Heart right ventricle (tissue), 16 donors: ENCODE data around the gene PRR30. TPM values are rescaled to one million over a fixed set of nuclear protein-coding genes. Genes with fewer than 3 reads are reported as not detected.

Source experiments
- ATAC-seq, 8 donors: fragments of 200-7000 bp; cut with Tn5 transposase; one replicate each; pipeline ENCODE4 v1.9.1; 2020; ENCODE audit warnings: mild to moderate bottlenecking in 8 of 8, moderate library complexity in 8 of 8, moderate number of reproducible peaks in 1 of 8
- DNase-seq, 2 donors: peaks; one replicate each; pipeline ENCODE4 v3.0.0-alpha.2; 2020
- H3K27ac ChIP-seq, 10 donors: fragments of 200-600 bp; sonication (generic) in 2 of 10; one replicate each; pipeline versions ENCODE4 v1.5.0 to v1.8.0; 2020 to 2022; ENCODE audit warnings: mild to moderate bottlenecking in 3 of 10
- H3K27me3 ChIP-seq, 7 donors: fragments of 200-600 bp; one replicate each; pipeline ENCODE4 v1.8.0; 2021 to 2022; ENCODE audit warnings: mild to moderate bottlenecking in 2 of 7
- H3K36me3 ChIP-seq, 9 donors: fragments of 200-600 bp; sonication (generic) in 1 of 9; one replicate each; pipeline versions ENCODE4 v1.5.0 to v1.8.0; 2020 to 2022; ENCODE audit warnings: mild to moderate bottlenecking in 2 of 9
- H3K4me1 ChIP-seq, 9 donors: fragments of 200-600 bp; sonication (generic) in 1 of 9; one replicate each; pipeline versions ENCODE4 v1.5.0 to v1.8.0; 2020 to 2022; ENCODE audit warnings: mild to moderate bottlenecking in 4 of 9
- H3K4me3 ChIP-seq, 10 donors: fragments of 200-600 bp; sonication (generic) in 2 of 10; one replicate each; pipeline versions ENCODE4 v1.5.0 to v1.8.0; 2020 to 2022; ENCODE audit warnings: mild to moderate bottlenecking in 7 of 10, moderate library complexity in 2 of 10
- H3K9me3 ChIP-seq, 11 donors: fragments of 200-600 bp in 10 of 11; sonication (generic) in 2 of 11; one replicate each; pipeline versions ENCODE4 v1.5.0 to v1.8.0; 2013 to 2022; ENCODE audit warnings: mild to moderate bottlenecking in 2 of 11, control low read depth in 1 of 11, moderate library complexity in 1 of 11
- WGBS, 2 donors: extraction: QIAGEN DNeasy Blood & Tissue Kit; methylation state at CpG; one replicate each; pipeline ENCODE4 v1.1.7; 2013; ENCODE audit warnings: inconsistent platforms in 1 of 2; 5-methylcytosine and 5-hydroxymethylcytosine counted together
- intact Hi-C, 10 donors: fragments of 100-400 bp; cut with DNase I; formaldehyde crosslinking; loops; one replicate each; pipeline versions ENCODE4 v1.11.1 to v1.14.2; 2022
- long read RNA-seq, 3 donors: library from polyadenylated mRNA; unstranded; transcript quantifications; one replicate each; pipeline ENCODE4 v2.0.0, GENCODE V29; 2020 to 2021
- polyA plus RNA-seq, 2 donors: library from polyadenylated mRNA; stranded (reverse); fragments of 200-250 nt; gene quantifications; one replicate each; pipeline ENCODE4 v1.2.3, GENCODE V29; 2013
- total RNA-seq, 10 donors: library from RNA; stranded (reverse); fragmentation: NEBNext Ultra II Directional in 3 of 10; extraction: Animal tissue kit (Norgen Biotek cat#: 25700) in 3 of 10; gene quantifications; one replicate each; pipeline versions ENCODE4 v1.2.1 to v1.2.4, GENCODE V29; 2021 to 2023
- TF ChIP-seq, protein P1 (sequence below), 9 donors: fragments of 200-600 bp; sonication (generic) in 2 of 9; IDR thresholded peaks; one replicate each; pipeline versions ENCODE4 v1.5.0 to v1.8.0; 2021 to 2022; ENCODE audit warnings: antibody characterized with exemption in 9 of 9, mild to moderate bottlenecking in 5 of 9, moderate library complexity in 1 of 9
- donor health status: Arrhythmogenic right ventricular cardiomyopathy.
- donor health status: ischemic (EF 13 %, LVEDD 7.1; RV severe dilation, severe dysfunction).
- donor health status: healthy with polysubstance abuse.
- donor health status: DM: no; HTN: yes; CAD: no.
- donor health status: DM: no; HTN: no; CAD: no.
- donor health status: ischemic (EF 25% LVEDD 6.9; RV normal size, moderate dysfunction).
- donor health status: ischemic (EF 25% LVEDD 5.7; RV mildly dilated, moderate dysfunction).
- donor health status: healthy.
- donor health status: DM: yes; HTN: yes; CAD: no.
- donor health status: Ischemic cardiomyopathy.
- donor health status: ischemic (EF 35%, LVEDD 5.7; RV mildly dilated, moderate dysfunction).
- donor health status: nonischemic (EF 11% LVEDD 7.7; RV severe dilation, severe dysfunction).
- donor health status: DM: yes; HTN: yes; CAD: no.
- donor health status: PGD.
- donor health status: ischemic (EF 29% LVEDD 5.4; RV normal size, mild dysfunction).
- donor health status: nonischemic (EF 23%, LVEDD 6.1; RV moderate dilation, normal function).

PRR30 gene
- not detected for total RNA-seq
- polyA plus RNA-seq, result not detected
- long read RNA-seq, donor 1, result 0 reads
- long read RNA-seq, donor 2, result 0 reads
- long read RNA-seq, donor 3, result 0 reads

DNA sequence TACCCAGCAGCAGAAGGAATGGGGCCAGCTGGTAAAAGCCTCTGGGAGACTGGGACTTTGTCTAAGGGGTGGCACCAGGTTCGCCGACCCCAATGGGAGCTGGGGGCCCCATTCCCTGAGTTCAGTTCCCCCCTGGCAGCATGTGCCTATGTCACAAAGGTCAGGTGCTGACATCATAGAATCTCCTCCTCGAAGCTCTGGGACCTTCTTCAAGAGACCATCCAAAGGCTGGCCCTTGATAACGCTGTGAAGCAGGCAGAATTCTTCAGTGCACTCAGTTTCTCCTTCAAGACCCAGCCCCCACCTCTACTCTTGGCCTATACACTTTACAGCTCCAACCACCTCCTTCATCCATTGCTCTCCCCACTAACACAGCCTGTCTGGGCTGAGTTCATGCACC, at the start of gene PRR30:
Gene PRR30 (minus strand): TSS at position 101 of the 400 bp plus-strand sequence. CDS start 1,081 bp downstream, outside the sequence.
- no peaks in the 10 kb centered on the region for H3K9me3 ChIP-seq
- H3K27ac ChIP-seq, result no peak within 1 kb of the TSS
- no peak for DNase-seq
- peaks cover 0 to 5% (median 0%) of the 10 kb centered on the region in 9 donors for H3K4me1 ChIP-seq
- intact Hi-C loops, result no loop called here
- H3K27me3 ChIP-seq, result no peaks in the 10 kb centered on the region
- no peak for ATAC-seq
- TF ChIP-seq, protein P1, sequence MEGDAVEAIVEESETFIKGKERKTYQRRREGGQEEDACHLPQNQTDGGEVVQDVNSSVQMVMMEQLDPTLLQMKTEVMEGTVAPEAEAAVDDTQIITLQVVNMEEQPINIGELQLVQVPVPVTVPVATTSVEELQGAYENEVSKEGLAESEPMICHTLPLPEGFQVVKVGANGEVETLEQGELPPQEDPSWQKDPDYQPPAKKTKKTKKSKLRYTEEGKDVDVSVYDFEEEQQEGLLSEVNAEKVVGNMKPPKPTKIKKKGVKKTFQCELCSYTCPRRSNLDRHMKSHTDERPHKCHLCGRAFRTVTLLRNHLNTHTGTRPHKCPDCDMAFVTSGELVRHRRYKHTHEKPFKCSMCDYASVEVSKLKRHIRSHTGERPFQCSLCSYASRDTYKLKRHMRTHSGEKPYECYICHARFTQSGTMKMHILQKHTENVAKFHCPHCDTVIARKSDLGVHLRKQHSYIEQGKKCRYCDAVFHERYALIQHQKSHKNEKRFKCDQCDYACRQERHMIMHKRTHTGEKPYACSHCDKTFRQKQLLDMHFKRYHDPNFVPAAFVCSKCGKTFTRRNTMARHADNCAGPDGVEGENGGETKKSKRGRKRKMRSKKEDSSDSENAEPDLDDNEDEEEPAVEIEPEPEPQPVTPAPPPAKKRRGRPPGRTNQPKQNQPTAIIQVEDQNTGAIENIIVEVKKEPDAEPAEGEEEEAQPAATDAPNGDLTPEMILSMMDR (IDR thresholded peaks at IDR 0.05), result no peak
- 70 to 76% methylated on average over 4 of the region's 4 CpGs for WGBS, 2 donors
- H3K36me3 ChIP-seq, result no peaks in the 10 kb centered on the region
- H3K4me3 ChIP-seq, result no peak within 1 kb of the TSS

DNA sequence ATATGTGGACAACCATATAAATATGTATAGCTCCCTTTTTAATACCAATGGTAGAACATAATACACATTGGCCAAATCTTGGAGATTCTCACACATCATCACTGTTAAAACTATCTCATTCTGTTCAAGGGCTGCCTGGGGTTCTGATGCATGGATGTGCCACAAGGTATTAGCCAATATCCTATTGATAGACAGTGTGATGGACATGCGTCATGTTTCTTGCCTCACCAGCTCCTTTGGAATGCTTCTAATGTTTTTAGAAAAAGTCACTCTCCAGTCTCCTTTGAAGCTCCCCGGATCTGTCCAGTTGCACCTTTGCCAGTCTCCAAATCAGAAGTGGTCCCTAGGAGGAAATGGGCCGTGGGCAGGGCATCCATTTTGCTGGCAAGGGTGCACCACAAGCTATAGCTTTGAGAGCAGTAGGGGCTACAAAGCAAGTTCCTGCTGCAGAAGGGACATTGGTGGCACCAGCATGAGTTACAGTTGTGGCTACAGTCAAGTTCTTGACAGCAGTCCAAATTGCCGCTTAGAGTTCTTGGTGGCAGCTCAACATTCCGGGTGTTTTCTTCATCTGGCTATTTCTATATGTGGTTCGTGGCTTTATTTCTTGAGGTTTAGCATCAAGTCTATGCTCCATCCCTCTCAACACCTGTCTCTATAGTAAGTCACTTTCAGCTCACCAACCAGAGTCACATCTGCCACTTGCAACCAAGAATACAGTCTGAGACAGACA, 47.6 kb upstream of the PRR30 start:
- TF ChIP-seq, protein P1 (IDR thresholded peaks at IDR 0.05), result no peak
- Histone ChIP-seq H3K4me3 (no peak overlapping the region), H3K36me3 (no peaks in the 10 kb centered on the region), H3K4me1 (peaks cover 0 to 26% (median 9%) of the 10 kb centered on the region in 9 donors), H3K27ac (no peak overlapping the region), H3K27me3 (peaks cover 0 to 4% (median 0%) of the 10 kb centered on the region in 7 donors), H3K9me3 (no peaks in the 10 kb centered on the region)
- intact Hi-C loops, result loop anchor here in 1 of 10 donors (5.0 kb wide), 1 partner anchor 89 kb away; no protein-coding TSS in a partner anchor
- WGBS, 2 donors, result 71 to 77% methylated on average over 6 of the region's 6 CpGs
- no peak for DNase-seq
- ATAC-seq, result no peak

DNA sequence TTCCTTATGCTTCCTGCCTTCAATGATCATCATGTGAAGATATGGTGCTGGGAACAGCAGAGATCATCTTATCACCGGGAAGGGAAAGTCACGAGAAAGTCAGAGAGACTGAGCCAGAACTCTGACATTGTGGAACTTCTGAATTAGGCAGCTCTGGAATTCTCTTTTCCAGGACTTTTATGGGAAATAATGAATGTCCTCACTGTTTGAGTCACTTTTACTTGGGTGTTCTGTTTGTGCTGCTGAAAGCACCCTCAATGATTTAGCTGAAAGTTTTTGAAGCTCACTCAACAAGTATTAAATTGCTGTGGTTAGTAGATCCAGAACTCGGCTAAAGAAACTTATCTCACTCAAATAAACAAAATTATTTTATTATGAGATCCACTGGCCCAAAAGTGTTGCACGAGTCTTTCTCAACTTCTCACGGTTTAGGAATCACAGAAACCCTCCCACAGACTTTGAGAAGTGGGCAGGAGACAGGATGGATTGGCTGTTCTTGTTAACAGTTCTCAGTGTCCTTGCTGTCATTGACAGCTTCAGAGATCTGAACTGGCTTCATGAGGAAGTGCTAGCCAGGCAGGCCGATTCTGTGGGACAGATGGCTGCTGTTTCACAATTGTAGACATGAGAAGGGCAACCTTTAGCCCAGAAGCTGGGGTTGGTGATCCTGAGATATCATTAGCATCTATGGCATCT, 46.3 kb upstream of the PRR30 start:
- H3K4me3 ChIP-seq, result no peak overlapping the region
- H3K27ac ChIP-seq, result peak overlapping the region in 8 of 10 donors; percentile 11 to 68 (median 45)
- TF ChIP-seq, protein P1 (IDR thresholded peaks at IDR 0.05), result no peak
- no peaks in the 10 kb centered on the region for H3K9me3 ChIP-seq
- ATAC-seq (peak in 7 of 8 donors; percentile 12 to 87 (median 64)), DNase-seq (no peak)
- intact Hi-C loops, result loop anchor here in 1 of 10 donors (5.0 kb wide), 1 partner anchor 88 kb away; no protein-coding TSS in a partner anchor
- peaks cover 0 to 26% (median 9%) of the 10 kb centered on the region in 9 donors for H3K4me1 ChIP-seq
- WGBS, 2 donors, result 16% methylated on average over 6 of the region's 6 CpGs
- peaks cover 0 to 5% (median 0%) of the 10 kb centered on the region in 7 donors for H3K27me3 ChIP-seq
- no peaks in the 10 kb centered on the region for H3K36me3 ChIP-seq

DNA sequence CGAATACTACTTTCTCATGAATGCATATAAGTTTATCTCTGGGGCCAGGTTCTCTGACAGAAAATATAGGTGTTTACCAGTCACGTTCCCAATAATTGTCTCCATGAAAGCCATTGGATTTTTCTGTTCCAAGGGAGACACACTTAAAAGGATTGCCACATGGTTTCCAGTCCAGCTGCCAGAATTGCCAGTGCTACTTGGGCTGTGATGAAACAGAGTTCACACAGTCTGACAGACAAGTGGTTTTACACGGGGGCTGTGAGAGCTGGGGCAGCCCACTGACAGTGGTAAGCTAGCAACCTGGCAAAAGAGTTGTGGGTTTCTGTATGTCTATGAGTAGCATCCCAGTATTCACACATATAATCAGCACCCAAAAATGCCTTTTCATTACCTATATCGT, 44.9 kb upstream of the PRR30 start:
- peaks cover 0 to 26% (median 9%) of the 10 kb centered on the region in 9 donors for H3K4me1 ChIP-seq
- DNase-seq, result peak in 1 of 2 donors; percentile 23
- peak overlapping the region in 1 of 10 donors; percentile 61 for H3K27ac ChIP-seq

More for the DNA sequence above, 44.9 kb upstream of the PRR30 start:
- intact Hi-C loops, result no loop called here
- WGBS, 2 donors, result 61 to 63% methylated on average over 4 of the region's 4 CpGs
- Histone ChIP-seq H3K9me3 (no peaks in the 10 kb centered on the region), H3K27me3 (peaks cover 0 to 15% (median 8%) of the 10 kb centered on the region in 7 donors), H3K4me3 (no peak overlapping the region), H3K36me3 (no peaks in the 10 kb centered on the region)
- TF ChIP-seq, protein P1 (IDR thresholded peaks at IDR 0.05), result no peak
- peak in 5 of 8 donors; percentile 39 to 84 (median 77) for ATAC-seq
